ENCODE measurements around the gene NOC4L.
A peak's percentile ranks its signal among the peaks of the same experiment; 100 is the strongest.
"Not testable (repeated sequence)": the region's sequence is repeated elsewhere in the genome, so short reads cannot be mapped to it uniquely, and the experiment has no call there.

The NOC4L gene

DNA sequence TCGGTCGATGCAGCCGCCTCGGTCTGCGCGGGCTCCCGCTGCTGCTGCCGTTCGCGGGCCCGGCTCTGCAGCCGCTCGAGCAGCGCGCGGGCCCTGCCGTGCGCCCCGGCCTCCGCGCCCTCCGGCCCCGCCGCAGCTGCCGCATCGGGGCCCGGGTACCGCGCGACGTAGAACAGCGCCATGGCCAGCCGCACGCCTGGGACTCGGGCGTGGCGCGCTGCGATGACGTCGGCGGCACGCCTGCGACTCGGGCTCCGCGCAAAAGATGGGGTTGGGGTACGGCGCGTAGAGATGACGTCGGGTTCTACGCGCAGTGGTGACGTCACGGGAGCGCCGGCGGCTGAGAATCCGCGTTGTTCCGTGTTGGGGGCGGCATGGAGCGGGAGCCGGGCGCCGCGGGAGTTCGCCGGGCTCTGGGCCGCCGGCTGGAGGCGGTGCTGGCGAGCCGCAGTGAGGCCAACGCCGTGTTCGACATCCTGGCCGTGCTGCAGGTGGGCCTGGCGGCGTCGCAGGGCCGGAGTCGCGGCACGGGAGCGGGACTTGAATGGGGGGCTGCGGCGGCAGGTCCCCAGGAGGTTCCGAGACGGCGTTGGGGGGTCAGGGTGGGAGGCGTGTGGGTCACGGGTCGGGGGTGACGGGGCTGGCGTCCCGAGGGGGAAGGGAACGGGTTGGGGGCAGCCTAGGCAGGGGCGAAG, at the start of gene NOC4L, which contains the start of gene DDX51:
TSS of gene NOC4L (plus strand) at position 343 of the 695 bp plus-strand sequence. CDS start at position 375, 32 bp downstream.
TSS of gene DDX51 (minus strand) at position 205 of the 695 bp plus-strand sequence. CDS start at position 182, 23 bp downstream.
- peak; percentile 94 for DNase-seq (ENCODE audit: low read depth)

DNA sequence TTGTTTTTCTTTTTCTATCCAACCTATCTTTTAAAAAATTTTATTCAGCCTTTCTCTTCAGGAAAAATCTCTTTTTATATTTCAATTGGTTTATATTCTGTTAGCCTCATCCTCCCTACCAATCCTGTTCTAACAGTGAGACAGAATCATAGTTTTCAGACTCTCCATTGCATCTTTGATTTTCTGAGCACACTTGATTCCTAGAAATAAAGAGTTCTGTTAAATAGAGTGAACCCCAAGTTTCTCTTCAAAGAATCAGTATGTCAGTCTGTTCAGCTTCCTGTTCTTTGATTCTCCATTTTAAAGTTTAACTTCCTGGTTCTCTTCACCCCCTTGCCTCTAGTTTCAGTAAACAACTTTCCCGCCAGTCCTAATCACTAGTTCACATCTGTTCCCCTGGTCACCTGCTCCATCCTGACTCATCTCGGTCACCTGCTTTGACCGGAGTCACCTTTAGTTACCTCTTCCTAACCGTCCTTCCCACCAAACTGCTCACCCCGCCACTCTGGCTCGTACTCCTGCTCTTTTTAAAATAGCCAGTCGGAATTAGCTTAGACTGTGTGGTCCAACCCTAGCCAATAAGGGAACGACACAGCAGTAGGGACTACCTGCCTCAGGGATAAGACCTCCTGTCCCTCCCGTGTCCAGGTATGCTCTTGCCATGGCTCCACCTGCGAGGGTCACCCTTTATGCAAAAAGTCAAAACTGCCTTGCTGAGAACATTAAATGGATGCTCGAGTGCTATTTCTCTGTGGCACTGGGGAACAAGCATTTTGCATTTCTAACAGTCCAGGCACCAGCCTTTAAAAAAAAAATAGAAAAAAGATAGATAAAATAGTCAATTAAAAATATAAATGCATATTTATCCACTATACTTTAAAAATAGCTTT, 48.5 kb upstream of the NOC4L start:
- no peak for DNase-seq (ENCODE audit: low read depth)

DNA sequence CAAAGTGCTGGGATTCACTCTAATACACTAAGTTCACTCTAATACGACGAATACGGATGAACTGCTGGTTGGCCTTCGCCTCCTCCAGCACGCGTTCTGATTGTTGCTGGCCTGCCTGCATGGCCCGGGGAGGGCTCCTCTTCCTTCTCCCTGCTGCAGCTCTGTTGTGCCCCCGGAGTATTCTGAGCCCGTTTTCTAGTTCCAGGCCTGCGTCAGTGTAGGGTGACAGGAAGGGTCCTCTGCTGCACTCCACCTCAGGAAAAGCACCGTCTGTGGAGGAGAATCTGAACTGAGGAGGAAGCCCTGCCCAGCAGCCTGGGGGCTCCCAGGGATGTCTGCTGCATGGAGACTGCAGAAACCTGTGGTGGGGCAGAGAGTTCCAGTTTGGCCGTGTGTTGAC, 44.5 kb upstream of the NOC4L start:
- DNase-seq (ENCODE audit: low read depth), result no peak

DNA sequence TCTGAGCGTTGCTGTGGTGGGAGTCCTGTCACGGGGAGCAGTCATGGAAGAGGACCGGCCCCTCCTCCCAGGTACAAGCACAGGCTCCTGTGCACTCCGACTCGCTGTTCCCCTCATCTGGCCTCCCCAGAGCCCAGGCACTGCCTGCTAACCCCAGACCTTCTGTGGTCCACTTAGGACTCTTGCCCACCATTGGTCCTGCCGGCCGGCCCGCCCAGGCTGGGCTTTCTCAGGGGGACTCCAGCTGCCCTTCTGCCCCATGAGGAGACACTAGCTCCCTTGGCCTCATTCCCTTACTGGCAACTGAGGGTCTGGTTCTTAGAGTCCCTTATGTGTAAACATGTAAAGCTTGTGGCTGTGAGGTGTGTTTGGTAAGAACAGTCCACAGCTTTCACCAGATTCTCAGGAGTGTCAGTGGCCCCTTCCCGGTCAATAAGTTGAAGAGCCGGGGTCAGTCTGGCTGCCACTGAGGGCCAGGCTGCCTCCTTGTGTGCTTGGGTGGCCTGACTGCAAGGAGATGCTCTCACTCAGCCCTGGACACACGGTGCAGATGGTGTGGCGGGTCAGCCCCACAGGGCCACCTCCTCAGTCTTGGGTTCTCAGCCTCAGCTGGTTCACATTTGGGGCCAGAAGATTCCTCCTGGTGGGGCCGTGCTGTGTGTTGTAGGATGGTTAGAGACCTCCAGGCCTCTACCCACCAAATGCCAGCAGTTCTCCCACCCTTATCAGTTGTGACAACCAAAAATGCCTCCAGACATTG, 43.8 kb upstream of the NOC4L start:
- no peak for DNase-seq (ENCODE audit: low read depth)

DNA sequence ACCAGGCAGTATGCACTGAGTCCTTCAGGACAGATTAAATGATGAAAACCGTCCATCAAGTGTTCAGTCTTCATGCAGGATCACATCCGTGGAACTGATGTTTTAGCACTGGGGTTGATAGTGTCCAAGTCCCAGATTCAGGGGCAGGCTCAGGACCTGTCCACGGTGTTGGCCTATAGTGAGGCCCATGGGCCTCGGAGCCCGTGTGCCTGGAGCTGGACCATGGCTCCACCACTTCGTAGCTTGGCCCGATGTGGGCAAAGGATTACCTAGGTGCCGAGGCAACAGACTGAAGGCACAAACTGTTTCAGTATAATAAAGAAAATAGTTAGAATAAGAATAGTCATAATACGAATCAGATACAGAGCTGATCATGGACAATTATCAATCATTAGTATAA, 42.0 kb upstream of the NOC4L start:
- no peak for DNase-seq (ENCODE audit: low read depth)

DNA sequence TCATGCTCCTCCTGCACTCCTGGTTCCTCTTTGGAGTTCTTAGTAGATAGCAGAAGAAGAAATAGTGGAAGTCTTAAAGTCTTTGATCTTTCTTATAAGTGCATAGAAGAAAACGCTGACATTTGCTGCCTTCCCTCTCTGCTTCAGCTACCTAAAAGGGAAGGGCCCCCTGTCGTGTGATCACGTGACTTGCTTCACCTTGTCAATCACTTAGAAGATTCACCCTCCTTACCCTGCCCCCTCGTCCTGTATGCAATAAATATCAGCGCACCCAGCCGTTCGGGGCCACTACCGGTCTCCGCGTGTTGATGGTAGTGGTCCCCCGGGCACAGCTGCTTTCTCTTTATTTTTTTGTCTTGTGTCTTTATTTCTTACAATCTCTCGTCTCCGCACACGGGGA, 41.2 kb upstream of the NOC4L start:
- not testable (repeated sequence) for DNase-seq (ENCODE audit: low read depth)

DNA sequence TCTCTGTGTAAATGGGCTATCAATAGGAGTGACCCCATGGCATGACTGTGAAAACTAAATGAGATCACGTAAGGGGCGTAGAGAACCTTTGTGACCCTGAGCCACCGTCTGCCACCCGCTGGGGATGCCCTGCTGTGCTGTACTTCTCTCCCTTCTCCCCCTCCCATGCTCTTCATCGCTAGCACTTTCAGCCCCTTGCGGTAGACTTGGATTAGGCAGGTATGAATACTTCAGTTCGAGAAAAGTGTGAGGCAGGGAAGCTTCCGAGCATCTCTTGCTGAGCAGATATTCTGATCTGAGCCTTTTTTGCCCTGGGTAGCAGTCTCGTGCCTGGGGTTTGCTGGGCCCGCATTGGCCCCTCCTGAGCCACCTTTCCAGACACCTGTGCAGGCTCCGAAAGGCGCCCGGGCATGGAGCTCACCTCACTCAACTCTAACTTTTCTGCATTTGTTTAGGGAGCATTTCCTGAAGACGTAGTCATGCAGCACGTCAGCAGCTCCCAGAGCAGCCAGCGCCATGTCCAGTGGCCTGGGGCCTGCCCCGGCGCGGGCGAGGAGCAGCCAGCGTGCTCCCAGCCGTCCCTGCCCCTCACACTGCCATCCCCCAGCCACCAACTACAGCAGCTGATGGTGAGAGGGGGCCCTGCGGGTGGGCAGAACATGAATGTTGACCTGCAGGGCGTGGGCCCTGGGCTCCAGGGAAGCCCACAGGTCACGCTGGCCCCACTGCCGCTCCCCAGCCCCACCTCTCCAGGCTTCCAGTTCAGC, 40.5 kb upstream of the NOC4L start:
- DNase-seq (ENCODE audit: low read depth), result no peak

DNA sequence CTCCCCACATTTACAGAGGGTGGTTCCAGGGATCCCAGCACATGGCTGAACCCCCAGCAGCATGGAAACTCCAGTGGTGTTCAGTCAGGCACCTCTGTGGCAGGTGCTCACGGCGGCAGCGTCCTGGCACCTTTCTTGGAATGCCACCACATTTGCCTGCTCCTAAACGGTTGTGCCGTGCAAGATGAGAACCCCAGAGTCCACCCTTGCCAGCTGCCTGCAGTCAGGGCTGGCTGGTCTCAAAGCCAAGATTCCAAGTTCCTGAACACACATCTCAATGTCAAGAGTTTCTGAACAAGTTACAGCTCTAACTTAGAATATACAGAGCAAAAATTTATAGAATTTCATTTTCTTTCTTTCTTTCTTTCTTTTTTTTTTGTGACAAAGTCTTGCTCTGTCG, 38.8 kb upstream of the NOC4L start:
- DNase-seq (ENCODE audit: low read depth), result no peak

DNA sequence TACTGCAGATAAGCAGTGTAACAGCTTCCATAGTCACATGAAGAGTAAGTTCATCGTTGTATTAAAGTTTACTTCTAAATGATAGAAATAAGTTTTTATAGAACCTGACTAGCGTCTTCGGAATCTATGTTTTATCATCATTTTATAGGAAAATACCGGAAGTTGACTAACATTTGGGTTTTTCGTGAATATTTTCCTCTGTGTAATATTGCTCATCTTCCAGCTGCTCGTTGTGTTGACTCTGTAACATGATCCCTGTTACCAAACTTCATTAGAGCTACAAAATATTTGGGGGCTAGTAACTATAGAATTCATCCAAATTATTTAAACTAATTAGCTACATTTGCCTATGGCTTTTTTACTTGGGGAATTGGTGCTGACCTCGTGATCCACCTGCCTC, 37.3 kb upstream of the NOC4L start:
- DNase-seq (ENCODE audit: low read depth), result peak; percentile 46

DNA sequence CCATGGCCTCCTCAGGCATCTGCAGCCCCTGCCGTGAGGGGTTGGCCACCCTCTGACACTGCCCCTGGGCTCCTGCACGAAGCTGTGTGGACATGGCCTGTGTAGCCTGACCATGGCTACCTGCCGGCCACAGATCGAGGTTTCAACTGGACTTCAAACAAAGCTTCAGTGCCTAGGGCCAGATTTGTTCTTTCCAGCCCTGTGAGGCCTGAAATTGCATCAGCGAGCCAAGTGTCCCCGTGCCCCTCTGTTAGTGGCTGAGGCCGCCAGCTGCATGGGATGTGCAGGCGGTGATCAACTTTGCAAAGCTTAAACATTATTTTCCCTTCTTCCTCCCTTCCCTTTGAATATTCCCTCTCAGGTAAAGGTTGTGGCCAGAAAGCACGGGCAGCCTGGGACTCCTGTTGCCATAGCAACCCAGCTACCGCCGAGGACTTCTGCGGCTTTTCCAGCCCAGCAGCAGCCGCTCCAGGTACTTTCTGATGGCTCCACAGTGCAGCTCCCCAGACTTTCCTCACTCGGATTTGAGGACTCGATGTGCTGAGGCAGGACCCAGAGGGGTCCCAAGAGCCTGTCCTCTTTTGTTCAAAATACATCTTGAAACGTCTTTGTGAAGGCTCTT, 35.9 kb upstream of the NOC4L start:
- DNase-seq (ENCODE audit: low read depth), result no peak

DNA sequence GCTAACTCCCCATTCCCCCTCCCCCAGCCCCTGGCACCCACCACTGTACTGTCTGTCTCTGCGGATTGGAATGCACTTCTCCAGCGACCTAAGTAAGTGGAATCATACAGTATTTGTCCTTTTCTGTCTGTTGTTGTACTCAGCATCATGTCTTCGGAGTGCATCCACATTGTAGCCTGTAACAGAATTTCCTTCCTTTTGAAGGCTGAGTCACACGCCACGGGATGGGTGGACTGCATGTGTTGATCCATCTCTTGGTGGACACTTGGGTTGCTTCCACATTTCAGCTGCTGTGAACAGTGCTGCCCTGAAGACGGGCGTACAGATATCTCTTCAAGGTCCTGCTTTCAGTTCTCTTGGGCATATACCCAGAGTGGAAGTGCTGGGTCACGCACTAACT, 34.5 kb upstream of the NOC4L start:
- DNase-seq (ENCODE audit: low read depth), result no peak

DNA sequence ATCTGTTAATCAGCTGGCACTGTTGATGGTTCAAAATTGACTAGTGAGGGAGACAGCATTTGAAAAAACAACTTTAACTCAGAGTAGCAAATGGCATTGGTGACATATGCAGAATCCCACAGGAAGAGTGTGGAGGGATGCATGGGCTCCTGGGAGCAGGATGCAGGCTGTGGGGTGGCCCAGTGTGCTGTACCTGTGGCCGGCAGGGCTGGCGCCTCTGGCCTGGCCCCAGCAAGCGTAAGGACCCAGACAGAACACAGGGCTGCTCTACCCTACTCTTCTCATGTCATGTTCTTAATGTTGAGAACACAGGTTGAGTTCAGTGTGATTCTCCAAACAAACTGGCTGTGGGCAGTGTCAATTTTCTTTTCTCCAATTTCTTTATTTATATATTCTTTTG, 33.6 kb upstream of the NOC4L start:
- DNase-seq (ENCODE audit: low read depth), result no peak

DNA sequence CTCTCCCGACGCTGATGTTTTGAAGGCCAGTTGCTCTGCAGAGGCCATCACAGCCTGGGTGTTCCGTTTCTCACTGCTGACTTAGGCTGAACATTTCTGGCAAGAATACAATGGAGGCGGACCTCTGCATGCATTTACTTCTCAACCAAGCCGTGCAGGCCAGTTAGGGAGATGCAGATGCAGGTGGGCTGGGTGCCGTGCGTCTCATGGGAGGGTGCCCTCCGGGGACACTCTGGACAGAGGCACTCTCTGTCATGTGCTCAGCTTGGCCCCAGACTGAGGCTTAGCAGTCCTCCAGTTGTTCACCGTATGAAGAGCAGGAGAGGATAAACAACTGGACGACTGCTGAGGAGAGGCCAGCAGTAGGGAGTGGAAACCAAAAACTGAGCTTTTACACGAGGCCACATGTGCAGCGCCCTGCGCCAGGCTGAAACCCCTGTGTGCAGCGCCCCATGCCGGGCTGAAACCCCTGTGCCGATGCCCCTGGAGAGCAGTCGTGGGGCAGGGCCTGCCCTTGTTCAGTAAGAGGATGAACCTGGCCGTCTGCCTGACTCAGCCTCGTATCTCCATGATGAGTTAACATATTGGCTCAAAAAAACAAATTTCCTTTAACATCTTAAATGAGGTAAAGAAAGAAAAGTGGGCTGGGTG, 32.5 kb upstream of the NOC4L start:
- DNase-seq (ENCODE audit: low read depth), result no peak

DNA sequence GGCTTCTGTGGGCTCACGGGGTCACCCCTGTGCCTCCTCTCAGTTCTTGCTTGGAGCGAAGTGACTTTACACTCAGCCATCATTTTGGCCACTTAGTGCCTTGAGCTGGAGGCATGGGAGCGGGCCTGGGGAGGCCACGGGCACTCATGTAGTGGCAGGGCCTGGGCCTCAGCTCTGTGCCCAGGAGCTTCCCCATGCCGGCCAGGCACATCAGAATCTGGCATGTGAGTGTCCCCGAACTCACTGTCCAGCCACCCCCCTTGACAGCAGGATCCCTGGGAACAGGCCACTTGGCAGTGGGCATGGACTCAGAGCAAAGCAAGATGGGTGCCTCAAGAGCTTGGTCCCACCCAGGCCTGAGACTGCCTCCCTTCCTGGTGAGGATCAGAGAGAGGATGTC, 29.6 kb upstream of the NOC4L start:
- no peak for DNase-seq (ENCODE audit: low read depth)

DNA sequence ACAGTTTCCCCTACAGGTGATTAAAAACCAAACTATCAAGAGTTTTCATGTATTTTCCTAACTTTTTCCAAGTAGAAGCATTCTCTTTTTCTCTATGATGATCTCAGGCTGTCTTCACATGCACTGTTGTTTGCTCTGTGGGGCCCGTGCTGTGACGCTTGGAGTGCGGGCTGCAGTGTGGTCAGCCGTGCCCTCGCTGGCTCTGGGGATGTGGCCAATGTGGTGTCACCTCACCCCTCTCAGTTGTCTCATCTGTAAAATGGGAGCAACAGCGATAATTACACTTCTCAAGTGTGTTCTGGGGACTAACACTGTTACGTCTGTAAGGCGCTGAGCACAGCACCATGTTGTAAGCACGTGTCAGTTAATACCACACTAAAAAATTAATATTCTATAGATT, 28.8 kb upstream of the NOC4L start:
- no peak for DNase-seq (ENCODE audit: low read depth)

DNA sequence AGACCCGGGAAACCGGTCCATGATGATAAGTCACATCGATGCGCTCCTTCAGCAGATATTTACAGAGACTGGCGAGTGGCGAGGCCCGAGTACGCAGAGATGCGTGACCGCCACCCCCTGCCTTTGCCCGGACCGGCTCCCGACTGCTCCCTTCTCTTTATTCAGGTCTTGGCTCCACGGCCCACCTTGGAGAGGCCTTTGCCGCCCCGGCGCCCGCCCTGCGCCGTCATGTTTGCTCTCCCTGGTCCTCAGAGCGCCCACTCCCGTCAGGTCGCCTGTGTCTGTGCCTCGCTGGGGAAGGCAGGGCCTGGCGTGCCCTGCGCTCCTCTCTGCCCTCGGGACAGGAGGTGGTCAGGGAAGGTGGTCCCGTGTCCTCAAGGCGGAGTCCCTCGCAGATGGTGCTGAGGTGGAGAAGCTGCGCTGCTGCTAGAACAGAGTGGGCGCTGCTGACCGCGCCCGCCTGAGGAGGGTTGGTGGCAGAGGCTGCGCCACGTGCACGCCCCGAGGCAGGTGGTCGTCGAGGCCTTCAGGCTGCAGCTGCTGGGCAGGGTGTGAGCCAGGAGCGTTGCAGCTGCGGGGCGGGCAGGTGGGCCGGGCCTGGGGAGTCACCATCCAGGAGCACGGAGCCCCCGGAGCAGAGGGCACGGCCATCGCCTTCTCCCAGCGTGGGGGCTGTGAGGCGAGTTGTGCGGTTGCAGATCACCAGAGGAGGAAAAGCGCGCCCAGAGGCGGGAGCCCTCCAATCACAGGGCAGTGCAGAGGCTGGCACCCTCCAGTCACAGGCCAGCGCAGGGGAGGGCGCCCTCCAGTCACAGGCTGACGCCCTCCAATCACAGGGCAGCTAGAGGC, 27.3 kb upstream of the NOC4L start:
- no peak for DNase-seq (ENCODE audit: low read depth)

DNA sequence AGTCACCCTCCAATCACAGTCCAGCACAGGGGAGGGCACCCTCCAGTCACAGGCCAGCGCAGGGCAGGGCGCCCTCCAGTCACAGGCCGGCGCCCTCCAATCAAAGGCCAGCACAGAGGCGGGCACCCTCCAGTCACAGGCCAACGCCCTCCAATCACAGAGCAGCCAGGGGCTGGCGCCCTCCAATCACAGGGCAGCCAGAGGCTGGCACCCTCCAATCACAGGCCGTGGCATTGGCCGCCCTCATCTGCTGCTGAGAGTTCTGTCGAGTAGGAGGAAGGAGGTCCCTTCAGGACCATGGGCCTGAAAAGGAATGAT, 26.7 kb upstream of the NOC4L start:
- DNase-seq (ENCODE audit: low read depth), result no peak

DNA sequence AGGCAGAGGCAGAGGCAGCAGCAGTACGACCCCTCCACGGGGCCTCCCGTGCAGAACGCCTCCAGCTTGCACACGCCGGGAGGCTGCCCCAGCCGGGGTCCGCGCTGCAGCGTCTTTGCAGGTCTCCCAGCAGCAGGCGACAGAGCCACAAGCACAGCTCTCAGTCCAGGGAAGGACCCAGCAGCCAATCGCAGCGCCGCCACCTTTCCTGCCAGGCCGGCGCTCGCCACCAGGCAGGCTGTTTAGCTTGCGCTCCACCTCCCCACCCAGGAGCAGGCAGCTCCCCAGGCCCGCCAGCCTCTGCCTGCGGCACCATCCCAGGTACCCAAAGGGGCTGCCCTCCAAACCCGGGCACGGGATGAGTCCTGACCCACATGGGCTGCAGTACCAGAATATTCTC, 25.4 kb upstream of the NOC4L start:
- no peak for DNase-seq (ENCODE audit: low read depth)

DNA sequence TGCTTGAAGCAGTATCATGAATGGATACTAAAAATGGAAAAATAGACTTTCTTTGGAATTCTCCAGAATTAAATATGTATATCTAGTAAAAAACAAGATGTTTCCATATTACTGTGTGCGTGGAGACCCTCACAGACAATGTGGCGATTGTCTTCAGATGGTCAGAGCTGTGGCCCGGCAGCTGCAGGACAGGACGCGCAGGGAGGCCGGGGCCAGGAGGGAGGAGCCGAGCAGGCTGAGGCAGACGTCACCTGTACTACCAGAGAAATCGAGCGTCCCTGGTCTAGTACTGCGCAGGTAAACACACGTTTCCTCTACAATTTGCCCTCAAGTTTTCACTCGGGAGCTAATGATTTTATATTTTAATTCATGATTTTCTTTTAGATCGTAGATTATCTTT, 23.0 kb upstream of the NOC4L start:
- no peak for DNase-seq (ENCODE audit: low read depth)

Measured in fibroblast of gingiva (primary cell).